ENCODE measurements around the gene ZNF823.

The ZNF823 gene

DNA sequence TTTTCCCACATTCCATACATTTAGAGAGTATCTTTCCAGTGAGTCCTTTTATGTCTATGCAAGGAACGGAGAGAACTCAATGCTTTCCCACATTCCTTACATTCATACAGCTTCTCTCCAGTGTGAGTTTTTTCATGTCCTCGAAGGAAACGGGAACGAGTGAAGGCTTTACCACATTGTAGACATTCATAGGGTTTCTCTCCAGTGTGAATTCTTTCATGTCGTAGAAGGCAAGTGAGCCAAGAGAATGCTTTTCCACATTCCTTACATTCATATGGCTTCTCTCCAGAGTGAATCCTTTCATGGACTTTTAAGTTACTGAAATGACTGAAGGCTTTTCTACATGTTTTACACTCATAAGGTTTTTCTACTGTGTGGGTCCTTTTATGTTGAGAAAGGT lies 17.1 kb downstream of the ZNF823 start:
- CTCF ChIA-PET = no interaction called here
- no peak for TF ChIP-seq SP1 (IDR thresholded peaks at IDR 0.05)
- no peak for TF ChIP-seq ARNT (IDR thresholded peaks at IDR 0.05)
- TF ChIP-seq, protein P1, sequence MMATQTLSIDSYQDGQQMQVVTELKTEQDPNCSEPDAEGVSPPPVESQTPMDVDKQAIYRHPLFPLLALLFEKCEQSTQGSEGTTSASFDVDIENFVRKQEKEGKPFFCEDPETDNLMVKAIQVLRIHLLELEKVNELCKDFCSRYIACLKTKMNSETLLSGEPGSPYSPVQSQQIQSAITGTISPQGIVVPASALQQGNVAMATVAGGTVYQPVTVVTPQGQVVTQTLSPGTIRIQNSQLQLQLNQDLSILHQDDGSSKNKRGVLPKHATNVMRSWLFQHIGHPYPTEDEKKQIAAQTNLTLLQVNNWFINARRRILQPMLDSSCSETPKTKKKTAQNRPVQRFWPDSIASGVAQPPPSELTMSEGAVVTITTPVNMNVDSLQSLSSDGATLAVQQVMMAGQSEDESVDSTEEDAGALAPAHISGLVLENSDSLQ (IDR thresholded peaks at IDR 0.05) = no peak
- TF ChIP-seq L3MBTL2 (conservative IDR thresholded peaks at IDR 0.05) = no peak
- TF ChIP-seq LEF1 (IDR thresholded peaks at IDR 0.05; ENCODE audit: borderline replicate concordance) = no peak
- no peak for TF ChIP-seq FOXK2 (IDR thresholded peaks at IDR 0.05)
- TF ChIP-seq SUZ12 (IDR thresholded peaks at IDR 0.05) = no peak
- TF ChIP-seq ZNF384 (IDR thresholded peaks at IDR 0.05) = no peak
- TF ChIP-seq BHLHE40 (IDR thresholded peaks at IDR 0.05; ENCODE audit: borderline replicate concordance) = no peak
- no peak for TF ChIP-seq TARDBP (IDR thresholded peaks at IDR 0.05)
- TF ChIP-seq ELF4 (IDR thresholded peaks at IDR 0.05) = no peak
- no peak for TF ChIP-seq CTBP1 (IDR thresholded peaks at IDR 0.05; ENCODE audit: borderline replicate concordance)
- no peak for TF ChIP-seq FOXM1 (IDR thresholded peaks at IDR 0.05; ENCODE audit: borderline replicate concordance)
- no peak for TF ChIP-seq NFRKB (IDR thresholded peaks at IDR 0.05)
- no peak for TF ChIP-seq FOXA1 (IDR thresholded peaks at IDR 0.05)
- TF ChIP-seq HDGF (IDR thresholded peaks at IDR 0.05; ENCODE audit: borderline replicate concordance) = no peak
- DNase-seq (ENCODE audit: extremely low spot score) = no peak
- POLR2A ChIA-PET = no interaction called here

DNA sequence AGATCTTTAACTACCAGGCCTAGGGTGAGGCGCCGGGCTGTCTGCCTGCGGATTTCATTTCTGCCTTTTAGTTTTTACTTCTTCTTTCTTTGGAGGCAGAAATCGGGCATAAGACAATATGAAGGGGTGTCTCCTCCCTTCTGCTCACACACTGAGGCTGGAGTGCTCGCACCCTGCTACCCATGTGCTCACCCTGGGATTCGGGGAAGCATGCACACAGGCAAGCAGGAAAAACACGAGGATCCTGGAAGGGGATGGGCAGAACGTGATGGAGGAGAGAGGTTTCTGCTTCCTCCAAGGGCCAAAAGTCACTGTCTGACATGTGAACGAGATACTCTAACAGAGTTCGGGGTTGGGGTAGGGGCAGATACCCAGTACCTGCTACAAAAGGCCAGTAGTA lies 28.4 kb downstream of the ZNF823 start:
- POLR2A ChIA-PET = no interaction called here

DNA sequence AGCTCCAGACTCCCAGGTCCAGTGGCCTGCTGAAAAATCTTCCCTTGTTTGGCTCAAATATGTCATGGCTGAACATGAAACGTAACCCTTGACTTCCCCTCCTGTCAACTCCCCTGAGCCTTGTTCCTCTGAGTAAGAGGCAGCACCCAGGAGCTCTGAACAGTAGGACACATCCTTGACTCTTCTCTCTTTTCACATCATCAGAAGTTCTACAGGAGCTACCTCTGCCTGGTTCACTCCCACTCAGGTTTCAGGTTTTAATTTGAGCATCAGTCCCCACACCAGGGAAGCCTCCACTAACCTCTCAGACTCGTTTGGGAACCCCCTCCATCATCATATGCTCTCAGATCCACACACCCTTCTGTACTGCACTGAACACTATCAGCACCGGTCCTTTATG lies 30.3 kb downstream of the ZNF823 start:
- no peak for DNase-seq (ENCODE audit: extremely low spot score)
- CTCF ChIA-PET = interaction anchor here (1.2 kb wide), 1 partner anchor 8 kb away, joined by 10 read pairs; no protein-coding TSS in a partner anchor
- no peak for TF ChIP-seq ARNT (IDR thresholded peaks at IDR 0.05)
- TF ChIP-seq, protein P1 (IDR thresholded peaks at IDR 0.05) = no peak
- TF ChIP-seq FOXA1 (IDR thresholded peaks at IDR 0.05) = no peak
- POLR2A ChIA-PET = no interaction called here

More for the DNA sequence above, 28.4 kb downstream of the ZNF823 start:
- TF ChIP-seq HDGF (IDR thresholded peaks at IDR 0.05; ENCODE audit: borderline replicate concordance) (no peak), SUZ12 (IDR thresholded peaks at IDR 0.05) (no peak), FOXM1 (IDR thresholded peaks at IDR 0.05; ENCODE audit: borderline replicate concordance) (no peak), TARDBP (IDR thresholded peaks at IDR 0.05) (no peak), SP1 (IDR thresholded peaks at IDR 0.05) (no peak), ARNT (IDR thresholded peaks at IDR 0.05) (no peak), ELF4 (IDR thresholded peaks at IDR 0.05) (no peak)
- TF ChIP-seq, protein P1 (IDR thresholded peaks at IDR 0.05) = no peak
- no peak for DNase-seq (ENCODE audit: extremely low spot score)
- CTCF ChIA-PET = no interaction called here

DNA sequence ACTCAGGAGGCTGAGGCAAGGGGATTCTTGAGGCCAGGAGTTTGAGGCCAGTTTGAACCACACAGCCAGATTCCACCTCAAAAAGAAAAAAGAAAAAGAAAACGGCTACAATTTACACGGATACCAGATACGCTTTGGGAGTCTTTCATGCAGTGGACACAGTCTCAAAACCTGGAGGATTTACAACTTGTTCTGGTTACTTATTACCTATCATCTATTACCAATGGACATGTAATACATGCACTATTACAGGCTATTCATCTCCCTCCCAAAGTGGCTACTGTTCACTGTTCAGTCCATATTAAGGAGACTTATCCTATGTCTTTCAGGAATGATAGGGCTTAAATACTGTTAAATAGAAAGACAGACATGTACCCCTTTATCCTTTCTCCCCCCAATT lies 33.3 kb downstream of the ZNF823 start:
- CTCF ChIA-PET = no interaction called here
- DNase-seq (ENCODE audit: extremely low spot score) = no peak
- TF ChIP-seq ARNT (IDR thresholded peaks at IDR 0.05) = no peak
- TF ChIP-seq CTBP1 (IDR thresholded peaks at IDR 0.05; ENCODE audit: borderline replicate concordance) = no peak
- no peak for TF ChIP-seq NFRKB (IDR thresholded peaks at IDR 0.05)
- TF ChIP-seq ELF4 (IDR thresholded peaks at IDR 0.05) = no peak
- TF ChIP-seq ZNF384 (IDR thresholded peaks at IDR 0.05) = no peak
- TF ChIP-seq TARDBP (IDR thresholded peaks at IDR 0.05) = no peak
- TF ChIP-seq SUZ12 (IDR thresholded peaks at IDR 0.05) = no peak
- no peak for TF ChIP-seq HDGF (IDR thresholded peaks at IDR 0.05; ENCODE audit: borderline replicate concordance)
- TF ChIP-seq SP1 (IDR thresholded peaks at IDR 0.05) = no peak
- TF ChIP-seq LEF1 (IDR thresholded peaks at IDR 0.05; ENCODE audit: borderline replicate concordance) = no peak
- no peak for TF ChIP-seq FOXM1 (IDR thresholded peaks at IDR 0.05; ENCODE audit: borderline replicate concordance)
- TF ChIP-seq L3MBTL2 (conservative IDR thresholded peaks at IDR 0.05) = no peak
- TF ChIP-seq, protein P1 (IDR thresholded peaks at IDR 0.05) = no peak
- no peak for TF ChIP-seq BHLHE40 (IDR thresholded peaks at IDR 0.05; ENCODE audit: borderline replicate concordance)
- TF ChIP-seq FOXK2 (IDR thresholded peaks at IDR 0.05) = no peak
- TF ChIP-seq FOXA1 (IDR thresholded peaks at IDR 0.05) = no peak
- POLR2A ChIA-PET = no interaction called here

DNA sequence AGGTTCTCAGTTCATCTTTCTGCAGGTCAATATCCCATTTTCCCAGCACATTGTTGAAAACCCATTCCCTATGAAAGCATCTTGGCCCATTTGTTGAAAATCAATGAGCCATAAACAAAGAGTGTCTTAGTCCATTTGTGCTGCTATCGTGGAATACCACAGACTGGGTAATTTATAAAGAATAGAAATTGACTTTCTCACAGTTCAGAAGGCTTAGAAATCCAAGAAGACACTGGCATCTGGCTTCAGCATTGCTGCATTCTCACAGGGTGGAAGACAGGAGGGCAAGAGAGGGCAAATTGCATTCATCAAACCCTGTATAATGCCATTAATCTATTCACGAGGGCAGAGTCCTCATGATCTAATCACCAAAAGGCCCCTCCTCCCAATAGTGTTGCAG lies 34.1 kb downstream of the ZNF823 start:
- CTCF ChIA-PET = no interaction called here
- POLR2A ChIA-PET = no interaction called here
- TF ChIP-seq ZNF384 (IDR thresholded peaks at IDR 0.05) (no peak), LEF1 (IDR thresholded peaks at IDR 0.05; ENCODE audit: borderline replicate concordance) (no peak), CTBP1 (IDR thresholded peaks at IDR 0.05; ENCODE audit: borderline replicate concordance) (no peak), SUZ12 (IDR thresholded peaks at IDR 0.05) (no peak), NFRKB (IDR thresholded peaks at IDR 0.05) (no peak)
- DNase-seq (ENCODE audit: extremely low spot score) = no peak

DNA sequence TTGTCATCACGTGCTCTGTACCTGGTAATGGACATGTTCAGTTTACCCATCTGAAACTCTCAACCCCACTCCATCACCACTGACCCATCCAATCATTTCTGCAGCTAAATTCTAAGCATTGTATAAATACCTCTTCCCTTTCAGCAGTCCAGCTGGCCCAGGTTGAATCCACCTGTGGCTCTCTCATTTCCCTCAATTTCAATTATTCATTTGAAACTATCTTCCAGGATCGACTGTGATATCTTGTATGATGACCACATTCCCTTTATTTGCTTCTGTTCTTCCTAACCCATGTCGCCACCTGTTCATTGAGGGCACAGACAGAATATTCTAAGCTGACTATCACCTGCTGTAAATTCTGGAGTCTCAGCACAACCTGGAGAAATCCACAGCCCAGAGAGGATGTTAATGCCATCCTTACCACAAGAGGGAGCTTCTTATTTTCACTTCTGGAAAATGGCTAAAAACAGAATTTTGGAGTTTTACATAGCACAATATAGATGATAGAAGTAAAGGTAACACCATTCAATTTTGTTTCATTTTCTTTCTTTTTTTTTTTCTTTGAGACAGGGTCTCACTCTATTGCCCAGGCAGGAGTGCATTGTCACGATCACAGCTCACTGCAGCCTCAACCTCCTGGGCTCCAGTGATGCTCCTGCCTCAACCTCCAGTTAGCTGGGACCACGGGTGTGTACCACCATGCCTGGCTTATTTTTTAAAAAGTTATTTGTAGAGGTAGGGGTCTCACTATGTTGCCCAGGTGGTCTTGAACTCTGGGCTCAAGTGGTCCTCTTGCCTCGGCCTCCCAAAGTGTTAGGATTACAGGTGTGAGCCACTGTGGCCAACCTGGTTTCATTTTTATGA lies 38.6 kb downstream of the ZNF823 start:
- DNase-seq (ENCODE audit: extremely low spot score) = peak; percentile 37
- POLR2A ChIA-PET = interaction anchor here (1.0 kb wide), 2 partner anchors 77 to 142 kb away, joined by 3 to 4 read pairs; partner anchors contain the start of gene ELOF1
- TF ChIP-seq BHLHE40 (IDR thresholded peaks at IDR 0.05; ENCODE audit: borderline replicate concordance) = no peak
- CTCF ChIA-PET = interaction anchor here (0.6 to 1.6 kb wide), 6 partner anchors 8 to 216 kb away, joined by 3 to 10 read pairs (median 4); no protein-coding TSS in a partner anchor
